Right renal pelvis (tissue), 4 donors: ENCODE results near the gene GNAI2. TPM values are rescaled to one million over a fixed set of nuclear protein-coding genes. Genes with fewer than 3 reads are reported as not detected.
A peak's percentile ranks its signal among the peaks of the same experiment; 100 is the strongest.

Source experiments
- DNase-seq, 4 donors: peaks; one replicate each; pipeline ENCODE4 v3.0.0-alpha.2; 2013; ENCODE audit warnings: low read depth in 4 of 4, low spot score in 3 of 4, missing footprints in 1 of 4
- polyA plus RNA-seq, 4 donors: library from polyadenylated mRNA; unstranded; fragments of 120-200 nt; gene quantifications; one replicate each; pipeline ENCODE4 v1.2.1, GENCODE V29; 2013; ENCODE audit not compliant: insufficient read length in 4 of 4

Gene GNAI2
- polyA plus RNA-seq, 4 donors, result 203 to 219 (median 207) TPM

- DNase-seq, result no peak
These were observed 58.1 kb downstream of the GNAI2 start for GRCh38 chr3:50294089-50294488.

- DNase-seq, result no peak
These were observed 58.7 kb downstream of the GNAI2 start for GRCh38 chr3:50294492-50295403.

- DNase-seq, result no peak
These were observed 59.8 kb downstream of the GNAI2 start for GRCh38 chr3:50295553-50296431.

- no peak for DNase-seq
These were observed 60.8 kb downstream of the GNAI2 start for GRCh38 chr3:50296721-50297383.

GRCh38 chr3:50297384-50297775 lies 61.4 kb downstream of the GNAI2 start:
- DNase-seq, result no peak

- no peak for DNase-seq
These were observed 62.1 kb downstream of the GNAI2 start for GRCh38 chr3:50297896-50298725.

GRCh38 chr3:50298836-50299637 lies 63.0 kb downstream of the GNAI2 start, which contains the start of the genes HYAL3 and NAA80:
Gene HYAL3, minus strand, starts transcription at chr3:50299405. Its CDS starts 3,803 bp downstream, at chr3:50295602.
Gene NAA80, minus strand, starts transcription at chr3:50299405. Its CDS starts 1,942 bp downstream, at chr3:50297463.
- DNase-seq, result peak; percentile 99 to 100 (median 100)

GRCh38 chr3:50299638-50299928 lies 63.6 kb downstream of the GNAI2 start:
- no peak for DNase-seq

- DNase-seq, result no peak
These were observed 64.1 kb downstream of the GNAI2 start for GRCh38 chr3:50299929-50300680.

- no peak for DNase-seq
These were observed 64.8 kb downstream of the GNAI2 start for GRCh38 chr3:50300681-50301254.

- no peak for DNase-seq
These were observed 66.3 kb downstream of the GNAI2 start for GRCh38 chr3:50302095-50303012.

- DNase-seq, result no peak
These were observed 67.2 kb downstream of the GNAI2 start, which contains the start of gene HYAL1 for GRCh38 chr3:50303013-50303815. Gene HYAL1, minus strand, starts transcription at chr3:50303574. Its CDS starts 618 bp downstream, at chr3:50302956.

GRCh38 chr3:50304601-50305000 lies 68.6 kb downstream of the GNAI2 start:
- DNase-seq, result no peak
